HepG2 (cell line): ENCODE measurements around the gene SND1. TPM values are rescaled to one million over a fixed set of nuclear protein-coding genes. Genes with fewer than 3 reads are reported as not detected.

ENCODE experiments used
- ATAC-seq: fragments of 200-7000 bp; cut with Tn5 transposase; 3 replicates; pipeline ENCODE4 v1.9.1; 2020; ENCODE audit warnings: mild to moderate bottlenecking, moderate library complexity
- BruUV-seq: library from RNA; stranded (reverse); fragments of 400-500 nt; replicated peaks from 2 replicates; lab custom pipeline; 2021; lab: Mats Ljungman, UMichigan
- CTCF ChIA-PET: fragments of 300-600 bp; formaldehyde crosslinking; extraction: SDS; loops from one replicate; lab custom pipeline; 2021; ENCODE audit warnings: low total read pairs, inconsistent platforms, low intra/inter-chr PET ratio; lab: Yijun Ruan, JAX
- POLR2A ChIA-PET: fragments of 350-600 bp; sonication (Branson Sonifier 250); formaldehyde crosslinking; loops from one replicate; lab custom pipeline; 2020; ENCODE audit warnings: antibody characterized with exemption, inconsistent platforms; lab: Yijun Ruan, JAX
- DNase-seq: peaks from one replicate; pipeline ENCODE4 v3.0.0-alpha.2; 2015; ENCODE audit warnings: low spot score
- FAIRE-seq: peaks from 3 replicates; lab custom pipeline; 2011; peaks lifted over from hg19 to GRCh38; lab: Jason Lieb, UNC
- H2AFZ ChIP-seq: one replicate; pipeline ENCODE4 v1.6.1; 2011; ENCODE audit warnings: low read length, inconsistent platforms
- H3K27ac ChIP-seq: fragments of 300-600 bp; 3 replicates; pipeline ENCODE4 v1.8.0; 2011; ENCODE audit warnings: mixed run types, mild to moderate bottlenecking, mixed read lengths, low read length, inconsistent platforms; ENCODE audit not compliant: insufficient read depth; ENCODE audit errors: extremely low read length
- H3K27me3 ChIP-seq, 2 experiments: fragments of 200-600 bp in 1 of 2; 2 replicates in 1 of 2; 3 replicates in 1 of 2; pipeline versions ENCODE4 v1.6.0 to v1.8.0; 2011; ENCODE audit warnings: low read length in 2 of 2, mild to moderate bottlenecking in 2 of 2, moderate library complexity in 2 of 2, inconsistent platforms in 1 of 2; ENCODE audit not compliant: insufficient read depth in 2 of 2, control insufficient read depth in 1 of 2
- H3K36me3 ChIP-seq, 2 experiments: fragments of 200-600 bp in 1 of 2; replicated peaks in 1 of 2; 2 replicates in 1 of 2; 3 replicates in 1 of 2; pipeline versions ENCODE4 v1.5.1 to v1.8.0; 2011; ENCODE audit warnings: low read length in 2 of 2, inconsistent platforms in 1 of 2; ENCODE audit not compliant: insufficient read depth in 2 of 2, control insufficient read depth in 1 of 2
- H3K4me1 ChIP-seq: 2 replicates; pipeline ENCODE4 v1.5.1; 2012; ENCODE audit warnings: low read length, inconsistent platforms; ENCODE audit not compliant: insufficient read depth
- H3K4me2 ChIP-seq: 2 replicates; pipeline ENCODE4 v1.6.0; 2011; ENCODE audit warnings: low read depth, low read length, inconsistent platforms
- H3K4me3 ChIP-seq, 3 experiments: fragments of 200-600 bp in 1 of 3; sonication (generic), shearing (Covaris generic) in 1 of 3; replicated peaks in 1 of 3; 2 replicates each; pipeline ENCODE4 v1.5.1; 2011 to 2016; ENCODE audit warnings: low read length in 3 of 3, inconsistent platforms in 2 of 3, low read depth in 2 of 3, mild to moderate bottlenecking in 2 of 3, control low read depth in 1 of 3, mixed read lengths in 1 of 3; ENCODE audit not compliant: insufficient read depth in 1 of 3
- H3K79me2 ChIP-seq: one replicate; pipeline ENCODE4 v1.6.1; 2011; ENCODE audit warnings: low read length, inconsistent platforms; ENCODE audit not compliant: insufficient read depth
- H3K9ac ChIP-seq: 2 replicates; pipeline ENCODE4 v1.6.0; 2011; ENCODE audit warnings: mild to moderate bottlenecking, low read depth, low read length, inconsistent platforms; ENCODE audit not compliant: insufficient read depth
- H3K9me3 ChIP-seq: 2 replicates; pipeline ENCODE4 v1.5.1; 2012; ENCODE audit warnings: mild to moderate bottlenecking, low read length
- H4K20me1 ChIP-seq: 2 replicates; pipeline ENCODE4 v1.6.0; 2011; ENCODE audit warnings: inconsistent platforms, mild to moderate bottlenecking, low read length, moderate library complexity; ENCODE audit not compliant: insufficient read depth
- EED ChIP-seq: sonication (generic); formaldehyde crosslinking; IDR thresholded peaks from 2 replicates; pipeline ENCODE4 v1.5.0; 2020; ENCODE audit warnings: mild to moderate bottlenecking, missing genetic modification reagents
- MEIS1 ChIP-seq: sonication (generic); formaldehyde crosslinking; IDR thresholded peaks from 2 replicates; pipeline ENCODE4 v1.9.0; 2021; ENCODE audit warnings: mild to moderate bottlenecking, missing genetic modification reagents, moderate library complexity, borderline replicate concordance
- NFE2 ChIP-seq: sonication (generic); formaldehyde crosslinking; IDR thresholded peaks from 2 replicates; pipeline ENCODE4 v1.4.0; 2020; ENCODE audit warnings: missing genetic modification reagents
- SRSF1 ChIP-seq: fragments of 200-400 bp; formaldehyde crosslinking; optimal IDR thresholded peaks from 2 replicates; pipeline ENCODE3; 2017; ENCODE audit warnings: mild to moderate bottlenecking, low read depth, low read length, moderate library complexity
- TP53 ChIP-seq: sonication (generic); formaldehyde crosslinking; conservative IDR thresholded peaks from 2 replicates; pipeline ENCODE4 v1.4.0; 2020; ENCODE audit warnings: missing genetic modification reagents
- ZBTB38 ChIP-seq: sonication (generic); formaldehyde crosslinking; IDR thresholded peaks from 2 replicates; pipeline ENCODE4 v1.5.1; 2020; ENCODE audit warnings: mild to moderate bottlenecking, missing genetic modification reagents
- ZBTB7A ChIP-seq: sonication (generic); formaldehyde crosslinking; IDR thresholded peaks from 2 replicates; pipeline ENCODE4 v1.8.0; 2022; ENCODE audit warnings: mild to moderate bottlenecking, missing genetic modification reagents
- ZNF572 ChIP-seq: sonication (generic); formaldehyde crosslinking; IDR thresholded peaks from 2 replicates; pipeline ENCODE4 v1.5.1; 2020; ENCODE audit warnings: mild to moderate bottlenecking, missing genetic modification reagents
- WGBS: methylation state at CpG from one replicate; pipeline ENCODE4 v1.1.6; 2017; ENCODE audit warnings: low lambda C conversion rate; 5-methylcytosine and 5-hydroxymethylcytosine counted together
- in situ Hi-C: cut with HindIII; loops from 2 replicates; pipeline ENCODE4 v1.10.0; 2017; ENCODE audit warnings: low pct_unique_long_range_greater_than_20kb; ENCODE audit not compliant: extremely low pct_ligation_motif_present
- intact Hi-C: fragments of 100-400 bp; cut with micrococcal nuclease; formaldehyde crosslinking; loops from one replicate; pipeline ENCODE4 v1.10.0; 2022; ENCODE audit not compliant: unreplicated experiment
- polyA plus RNA-seq, 8 experiments: library from polyadenylated mRNA; depleted of rRNA in 3 of 8; stranded (reverse) in 7 of 8; unstranded in 1 of 8; fragments of >200 nt; fragmentation: Illumina TruSeq in 4 of 8; extraction: Trizol in 4 of 8; gene quantifications; 2 replicates each; pipeline versions ENCODE4 v1.2.1 to v1.2.3, GENCODE V29; 2011 to 2016; ENCODE audit warnings: low read depth in 4 of 8, missing spikeins in 1 of 8, mixed read lengths in 1 of 8; ENCODE audit not compliant: insufficient read depth in 1 of 8
- total RNA-seq, 5 experiments: library from RNA; depleted of rRNA; stranded (reverse); fragments of >200 nt; fragmentation: Illumina TruSeq; extraction: Trizol; gene quantifications; 2 replicates each; pipeline ENCODE4 v1.2.3, GENCODE V29; 2016; ENCODE audit warnings: low read depth in 1 of 5
- TF ChIP-seq, protein P1 (sequence below): IDR thresholded peaks from 2 replicates; pipeline ENCODE4 v1.6.1; 2016; ENCODE audit warnings: control low read depth
- TF ChIP-seq, protein P2 (sequence below): sonication (generic); formaldehyde crosslinking; IDR thresholded peaks from 2 replicates; pipeline ENCODE4 v1.8.1; 2022; ENCODE audit warnings: low read depth, mild to moderate bottlenecking, missing genetic modification reagents
- TF ChIP-seq, protein P3 (sequence below): sonication (generic); formaldehyde crosslinking; IDR thresholded peaks from 2 replicates; pipeline ENCODE4 v1.4.0; 2020; ENCODE audit warnings: mild to moderate bottlenecking, missing genetic modification reagents
- TF ChIP-seq, protein P4 (sequence below): sonication (generic); formaldehyde crosslinking; IDR thresholded peaks from 2 replicates; pipeline ENCODE4 v1.5.0; 2020; ENCODE audit warnings: missing genetic modification reagents, mild to moderate bottlenecking, borderline replicate concordance

Gene SND1
- total and polyA plus RNA-seq, 2 of the 13 experiments (the other 11 are each of a cell fraction or from before 2014, with no cell fraction given): 110 to 182 TPM

DNA sequence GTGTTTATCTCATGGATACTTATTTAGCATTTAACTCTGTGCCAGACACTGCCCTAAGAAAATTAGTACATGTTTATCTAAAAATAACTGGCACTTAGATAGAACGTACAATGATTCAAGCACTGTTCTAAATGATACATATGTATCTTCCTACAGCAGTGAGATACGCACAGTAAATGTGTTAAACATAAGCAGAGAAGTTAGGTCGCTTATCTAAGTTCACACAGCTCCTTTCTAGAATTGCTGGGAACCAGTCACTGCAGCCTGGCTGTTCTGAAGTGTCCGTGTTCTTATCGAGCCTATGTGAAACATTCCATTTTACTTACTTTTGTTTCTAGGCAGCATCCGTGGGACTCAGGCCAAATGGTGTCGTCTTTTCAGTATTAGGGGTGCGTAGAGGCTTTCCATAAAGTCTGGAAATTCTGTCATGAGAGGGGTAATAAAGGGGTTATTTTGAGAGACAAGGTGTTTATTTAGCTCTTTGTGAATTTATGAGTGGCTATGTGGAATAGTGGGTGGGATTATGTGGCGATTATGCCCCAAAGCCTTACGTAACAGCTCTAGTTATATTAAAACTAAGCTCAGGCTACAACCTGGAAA is 186.9 kb downstream of the SND1 start (continued):
- TF ChIP-seq, protein P1, sequence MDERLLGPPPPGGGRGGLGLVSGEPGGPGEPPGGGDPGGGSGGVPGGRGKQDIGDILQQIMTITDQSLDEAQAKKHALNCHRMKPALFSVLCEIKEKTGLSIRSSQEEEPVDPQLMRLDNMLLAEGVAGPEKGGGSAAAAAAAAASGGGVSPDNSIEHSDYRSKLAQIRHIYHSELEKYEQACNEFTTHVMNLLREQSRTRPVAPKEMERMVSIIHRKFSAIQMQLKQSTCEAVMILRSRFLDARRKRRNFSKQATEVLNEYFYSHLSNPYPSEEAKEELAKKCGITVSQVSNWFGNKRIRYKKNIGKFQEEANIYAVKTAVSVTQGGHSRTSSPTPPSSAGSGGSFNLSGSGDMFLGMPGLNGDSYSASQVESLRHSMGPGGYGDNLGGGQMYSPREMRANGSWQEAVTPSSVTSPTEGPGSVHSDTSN (CRISPR knock-in tag): no peak
- TF ChIP-seq, protein P2, sequence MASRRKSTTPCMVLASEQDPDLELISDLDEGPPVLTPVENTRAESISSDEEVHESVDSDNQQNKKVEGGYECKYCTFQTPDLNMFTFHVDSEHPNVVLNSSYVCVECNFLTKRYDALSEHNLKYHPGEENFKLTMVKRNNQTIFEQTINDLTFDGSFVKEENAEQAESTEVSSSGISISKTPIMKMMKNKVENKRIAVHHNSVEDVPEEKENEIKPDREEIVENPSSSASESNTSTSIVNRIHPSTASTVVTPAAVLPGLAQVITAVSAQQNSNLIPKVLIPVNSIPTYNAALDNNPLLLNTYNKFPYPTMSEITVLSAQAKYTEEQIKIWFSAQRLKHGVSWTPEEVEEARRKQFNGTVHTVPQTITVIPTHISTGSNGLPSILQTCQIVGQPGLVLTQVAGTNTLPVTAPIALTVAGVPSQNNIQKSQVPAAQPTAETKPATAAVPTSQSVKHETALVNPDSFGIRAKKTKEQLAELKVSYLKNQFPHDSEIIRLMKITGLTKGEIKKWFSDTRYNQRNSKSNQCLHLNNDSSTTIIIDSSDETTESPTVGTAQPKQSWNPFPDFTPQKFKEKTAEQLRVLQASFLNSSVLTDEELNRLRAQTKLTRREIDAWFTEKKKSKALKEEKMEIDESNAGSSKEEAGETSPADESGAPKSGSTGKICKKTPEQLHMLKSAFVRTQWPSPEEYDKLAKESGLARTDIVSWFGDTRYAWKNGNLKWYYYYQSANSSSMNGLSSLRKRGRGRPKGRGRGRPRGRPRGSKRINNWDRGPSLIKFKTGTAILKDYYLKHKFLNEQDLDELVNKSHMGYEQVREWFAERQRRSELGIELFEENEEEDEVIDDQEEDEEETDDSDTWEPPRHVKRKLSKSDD (CRISPR knock-in tag): no peak
- TF ChIP-seq NFE2 (CRISPR knock-in tag): no peak

DNA sequence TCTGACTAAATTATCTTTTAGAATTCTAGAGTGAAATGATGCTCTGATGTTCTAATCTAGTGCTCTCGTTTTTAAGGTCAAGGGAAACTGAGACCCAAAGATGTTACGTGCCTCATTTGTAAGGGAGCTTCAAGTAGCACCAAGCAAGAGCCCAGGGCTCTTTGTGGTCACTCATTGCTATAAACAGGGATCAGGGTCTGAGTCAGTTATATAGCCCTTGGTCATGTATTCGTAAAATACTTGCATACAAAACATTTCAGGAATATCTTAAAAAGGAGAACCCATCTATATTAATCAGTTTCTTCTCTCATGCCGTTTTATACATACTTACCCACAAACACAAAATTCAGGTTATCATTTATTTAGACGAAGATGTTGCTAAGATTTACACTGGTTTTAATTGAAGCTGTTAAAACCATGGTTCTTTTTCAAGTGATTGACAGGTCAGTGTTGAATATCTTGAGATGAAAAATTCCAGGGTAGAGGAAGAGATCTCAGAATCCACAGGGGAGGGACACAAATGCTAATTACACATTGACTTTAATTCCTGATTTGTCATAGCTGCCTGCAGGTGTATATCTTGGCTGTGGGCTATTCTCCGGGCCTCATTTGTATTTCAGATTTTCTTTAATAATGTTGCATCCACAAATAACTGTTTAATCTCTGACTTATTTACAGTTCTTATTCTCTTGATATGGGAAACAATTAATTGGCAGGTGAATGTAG is 188.4 kb downstream of the SND1 start:
- WGBS: 96% methylated on average over 6 of the region's 6 CpGs
- in situ Hi-C loops: no loop called here

More for the DNA sequence above, 188.4 kb downstream of the SND1 start:
- no peaks in the 10 kb centered on the region for H4K20me1 ChIP-seq
- H3K4me3 ChIP-seq: no peak overlapping the region
- ATAC-seq (no peak), FAIRE-seq (no peak), DNase-seq (no peak)
- H3K79me2 ChIP-seq: no peaks in the 10 kb centered on the region
- TF ChIP-seq TP53: no peak
- TF ChIP-seq, protein P3, sequence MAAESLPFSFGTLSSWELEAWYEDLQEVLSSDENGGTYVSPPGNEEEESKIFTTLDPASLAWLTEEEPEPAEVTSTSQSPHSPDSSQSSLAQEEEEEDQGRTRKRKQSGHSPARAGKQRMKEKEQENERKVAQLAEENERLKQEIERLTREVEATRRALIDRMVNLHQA: no peak
- no peak for TF ChIP-seq ZBTB7A (CRISPR knock-in tag)
- TF ChIP-seq ZBTB38 (CRISPR knock-in tag): no peak
- no peak for TF ChIP-seq SRSF1
- no peak for TF ChIP-seq EED (CRISPR knock-in tag)
- TF ChIP-seq, protein P4, sequence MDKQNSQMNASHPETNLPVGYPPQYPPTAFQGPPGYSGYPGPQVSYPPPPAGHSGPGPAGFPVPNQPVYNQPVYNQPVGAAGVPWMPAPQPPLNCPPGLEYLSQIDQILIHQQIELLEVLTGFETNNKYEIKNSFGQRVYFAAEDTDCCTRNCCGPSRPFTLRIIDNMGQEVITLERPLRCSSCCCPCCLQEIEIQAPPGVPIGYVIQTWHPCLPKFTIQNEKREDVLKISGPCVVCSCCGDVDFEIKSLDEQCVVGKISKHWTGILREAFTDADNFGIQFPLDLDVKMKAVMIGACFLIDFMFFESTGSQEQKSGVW: no peak
- no peak for TF ChIP-seq MEIS1 (CRISPR knock-in tag)
- TF ChIP-seq ZNF572 (CRISPR knock-in tag): no peak
- ChIA-PET POLR2A (no interaction called here), CTCF (no interaction called here)
- no peak overlapping the region for H3K27ac ChIP-seq
- peaks cover 6 to 43% of the 10 kb centered on the region in 2 experiments for H3K36me3 ChIP-seq
- no peaks in the 10 kb centered on the region for H3K27me3 ChIP-seq
- H3K4me2 ChIP-seq: no peak overlapping the region
- H2AFZ ChIP-seq: no peak overlapping the region
- intact Hi-C loops: no loop called here
- no peaks in the 10 kb centered on the region for H3K9me3 ChIP-seq
- BruUV-seq: no TSS peak
- H3K9ac ChIP-seq: no peak overlapping the region
- peaks cover 6% of the 10 kb centered on the region; the same call in 1 of the 2 replicates for H3K4me1 ChIP-seq
